BJ (cell line): ENCODE data around the gene AHNAK2. TPM values are rescaled to one million over a fixed set of nuclear protein-coding genes. Genes with fewer than 3 reads are reported as not detected.

Experiments
- CTCF ChIA-PET: fragments of 350-600 bp; formaldehyde crosslinking; extraction: SDS; loops from one replicate; lab custom pipeline; 2021; ENCODE audit warnings: antibody characterized with exemption, inconsistent platforms; lab: Yijun Ruan, JAX
- POLR2A ChIA-PET: fragments of 300-600 bp; sonication (Branson Sonifier 250); formaldehyde crosslinking; extraction: SDS; loops from one replicate; lab custom pipeline; 2021; ENCODE audit warnings: antibody characterized with exemption; lab: Charles Lee
- DNase-seq: peaks from one replicate; pipeline ENCODE4 v3.0.0-alpha.2; 2011; ENCODE audit warnings: low read depth
- H3K27me3 ChIP-seq: 2 replicates; pipeline ENCODE4 v1.6.0; 2011; ENCODE audit warnings: low read length; ENCODE audit not compliant: control insufficient read depth, insufficient read depth
- H3K36me3 ChIP-seq: 2 replicates; pipeline ENCODE4 v1.5.1; 2011; ENCODE audit warnings: low read length; ENCODE audit not compliant: control insufficient read depth, insufficient read depth
- H3K4me3 ChIP-seq: 2 replicates; pipeline ENCODE4 v1.5.1; 2011; ENCODE audit warnings: low read depth, mild to moderate bottlenecking, control low read depth, low read length
- CTCF ChIP-seq: IDR thresholded peaks from 2 replicates; pipeline ENCODE4 v1.5.1; 2011; ENCODE audit warnings: low read depth, mild to moderate bottlenecking, control low read depth, inconsistent platforms, low read length, moderate library complexity; ENCODE audit not compliant: insufficient read depth
- polyA plus RNA-seq: library from polyadenylated mRNA; depleted of rRNA; stranded (reverse); fragments of >200 nt; gene quantifications from 2 replicates; pipeline ENCODE4 v1.2.3, GENCODE V29; 2011

The AHNAK2 gene
- polyA plus RNA-seq, 1 experiment: 6.5 TPM

DNA sequence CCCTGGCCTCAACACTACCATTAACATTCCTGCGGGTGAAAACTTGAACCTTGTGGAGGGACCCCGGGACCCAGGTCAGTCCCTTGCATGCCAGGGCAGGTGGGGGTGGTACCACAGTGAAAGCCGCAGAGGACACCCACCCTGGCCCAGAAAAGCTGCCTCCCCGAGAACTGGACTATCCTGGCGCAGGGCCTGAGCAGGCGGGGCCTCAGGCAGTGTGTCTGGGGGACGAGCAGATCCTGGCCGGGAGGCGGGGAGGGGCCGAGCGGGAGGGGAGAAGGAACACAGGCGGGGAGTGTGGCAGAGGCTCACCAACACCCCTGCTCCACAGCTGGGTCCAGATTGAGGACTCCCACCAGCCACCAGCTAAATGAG is 10.0 kb downstream of the AHNAK2 start:
- DNase-seq: no peak
- H3K27me3 ChIP-seq: no peaks in the 10 kb centered on the region
- ChIA-PET CTCF (interaction anchor here (1.0 to 1.4 kb wide), 3 partner anchors 33 to 77 kb away, joined by 3 read pairs; no protein-coding TSS in a partner anchor), POLR2A (no interaction called here)
- no peaks in the 10 kb centered on the region for H3K36me3 ChIP-seq
- H3K4me3 ChIP-seq: peak overlapping the region; percentile 31
- TF ChIP-seq CTCF: no peak

DNA sequence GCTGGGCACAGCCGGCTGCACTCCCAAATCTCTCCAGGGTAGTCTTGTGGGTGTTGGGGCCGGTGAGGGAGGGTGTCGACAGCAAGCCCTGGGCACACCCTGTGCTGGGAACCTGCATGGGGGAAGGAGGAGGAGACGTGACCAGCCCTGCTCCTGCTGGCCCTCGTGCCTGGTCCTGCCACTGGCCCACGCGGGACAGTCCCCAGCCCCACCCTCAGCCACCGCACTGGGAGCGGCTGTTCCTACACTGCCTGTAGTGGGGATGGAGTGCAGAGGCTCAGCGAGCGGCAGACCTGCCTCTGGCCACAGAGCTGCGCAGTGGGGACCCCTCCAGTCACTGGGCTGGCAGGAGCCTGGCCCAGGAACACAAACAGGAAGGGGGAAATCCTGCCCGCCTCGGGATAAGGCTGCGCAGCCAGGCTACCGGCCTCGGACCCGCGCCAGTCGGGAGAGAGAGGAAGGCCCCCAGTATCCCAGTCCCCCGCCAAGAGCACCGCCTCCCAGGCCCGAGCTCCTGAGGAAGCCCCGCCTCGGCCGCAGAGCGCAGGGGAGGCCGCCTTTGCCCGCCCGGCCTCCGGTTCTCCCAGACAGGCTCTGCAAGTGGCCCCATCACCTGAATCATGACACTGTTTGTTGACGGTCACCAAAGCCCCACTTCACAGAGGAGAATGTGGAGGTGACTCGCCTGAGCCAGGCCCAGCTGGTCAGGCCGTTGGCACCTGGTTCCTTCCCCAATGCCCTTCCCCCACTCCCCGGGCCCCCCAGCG is 10.6 kb downstream of the AHNAK2 start:
- DNase-seq: no peak
- POLR2A ChIA-PET: interaction anchor here (0.7 kb wide), 1 partner anchor 141 kb away, joined by 4 read pairs; no protein-coding TSS in a partner anchor
- CTCF ChIA-PET: interaction anchor here (1.0 to 1.4 kb wide), 4 partner anchors 8 to 77 kb away, joined by 3 read pairs; no protein-coding TSS in a partner anchor
- no peak for TF ChIP-seq CTCF
- Histone ChIP-seq H3K4me3 (peak overlapping the region; percentile 31), H3K27me3 (no peaks in the 10 kb centered on the region), H3K36me3 (no peaks in the 10 kb centered on the region)

DNA sequence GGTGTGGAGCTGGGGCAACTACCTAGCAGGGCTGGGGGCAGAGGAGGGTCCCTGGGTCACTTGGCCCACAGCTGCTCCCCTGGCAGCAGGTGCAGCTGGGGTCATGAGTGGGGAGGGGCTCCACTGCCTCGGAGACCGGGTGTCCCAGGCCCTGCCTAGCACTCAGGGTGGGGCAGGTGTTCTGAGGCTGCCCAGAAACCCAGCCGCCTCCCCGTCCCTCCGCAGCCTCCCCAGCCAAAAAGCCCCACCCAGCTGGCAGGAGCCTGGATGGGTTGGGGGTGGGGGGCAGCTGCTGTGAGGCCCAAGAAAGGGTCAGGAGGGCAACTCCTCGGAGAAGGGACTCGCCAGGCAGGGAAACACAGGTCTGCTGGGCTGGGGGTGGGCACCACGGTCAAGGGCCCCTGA is 11.2 kb downstream of the AHNAK2 start:
- no peaks in the 10 kb centered on the region for H3K36me3 ChIP-seq
- POLR2A ChIA-PET: no interaction called here
- CTCF ChIA-PET: interaction anchor here (1.0 to 1.4 kb wide), 3 partner anchors 9 to 78 kb away, joined by 3 read pairs; no protein-coding TSS in a partner anchor
- no peak for DNase-seq
- no peak overlapping the region for H3K4me3 ChIP-seq
- no peaks in the 10 kb centered on the region for H3K27me3 ChIP-seq
- no peak for TF ChIP-seq CTCF

GRCh38 chr14:104966261-104966865 is 11.8 kb downstream of the AHNAK2 start:
- no peak for TF ChIP-seq CTCF
- H3K27me3 ChIP-seq: no peaks in the 10 kb centered on the region
- no peak overlapping the region for H3K4me3 ChIP-seq
- CTCF ChIA-PET: interaction anchor here (1.0 to 1.4 kb wide), 2 partner anchors 9 to 77 kb away, joined by 3 read pairs; no protein-coding TSS in a partner anchor
- no peak for DNase-seq
- H3K36me3 ChIP-seq: no peaks in the 10 kb centered on the region
- POLR2A ChIA-PET: no interaction called here

GRCh38 chr14:104965561-104966231 is 12.5 kb downstream of the AHNAK2 start:
- no peaks in the 10 kb centered on the region for H3K27me3 ChIP-seq
- H3K36me3 ChIP-seq: no peaks in the 10 kb centered on the region
- H3K4me3 ChIP-seq: no peak overlapping the region
- ChIA-PET POLR2A (no interaction called here), CTCF (interaction anchor here (0.6 to 1.3 kb wide), 3 partner anchors 73 to 1051 kb away, joined by 3 to 4 read pairs (median 3); no protein-coding TSS in a partner anchor)
- TF ChIP-seq CTCF: no peak
- DNase-seq: no peak
